Testis (tissue), 2 donors: ENCODE measurements around the gene TDRD10.

ENCODE experiments used
- CTCF ChIP-seq, 3 experiments: fragments of 450-650 bp in 2 of 3; fragments of 200-600 bp in 1 of 3; sonication (generic) in 1 of 3; IDR thresholded peaks; one replicate each; pipeline ENCODE4 v1.5.1; 2016 to 2019; ENCODE audit warnings: antibody characterized with exemption in 3 of 3, mild to moderate bottlenecking in 2 of 3, moderate library complexity in 1 of 3
- POLR2A ChIP-seq: fragments of 450-650 bp; IDR thresholded peaks from one replicate; pipeline ENCODE4 v1.6.1; 2017; ENCODE audit warnings: antibody characterized with exemption, mild to moderate bottlenecking, moderate library complexity

- TF ChIP-seq CTCF (IDR thresholded peaks at IDR 0.05) (peak in 1 of 3 experiments; percentile 10), POLR2A (no peak)
These were observed 56.9 kb downstream of the TDRD10 start for GRCh38 chr1:154558720-154559465.
